Left renal pelvis (tissue), 4 donors: ENCODE results near the gene BAZ1B. TPM values are rescaled to one million over a fixed set of nuclear protein-coding genes. Genes with fewer than 3 reads are reported as not detected.

ENCODE experiments used
- DNase-seq, 4 donors: peaks; one replicate each; pipeline ENCODE4 v3.0.0-alpha.2; 2013; ENCODE audit warnings: low read depth in 4 of 4, low spot score in 3 of 4
- polyA plus RNA-seq, 4 donors: library from polyadenylated mRNA; unstranded; fragments of 120-200 nt; gene quantifications; one replicate each; pipeline ENCODE4 v1.2.1, GENCODE V29; 2013; ENCODE audit not compliant: insufficient read length in 4 of 4

Gene BAZ1B
- polyA plus RNA-seq, 4 donors, result 66.7 to 80.1 (median 72.3) TPM

GRCh38 chr7:73397521-73398281 is 124.4 kb downstream of the BAZ1B start:
- peak in 2 of 4 donors; percentile 51 to 62 for DNase-seq

- DNase-seq, result no peak
Observed at GRCh38 chr7:73395538-73396503, 126.3 kb downstream of the BAZ1B start.

- DNase-seq, result no peak
Observed at GRCh38 chr7:73394422-73394821, 127.7 kb downstream of the BAZ1B start.

GRCh38 chr7:73391396-73391795 is 130.7 kb downstream of the BAZ1B start:
- no peak for DNase-seq

Other genes with a start within 250 kb of the BAZ1B start
- 10 to 100 TPM in 3 of 4 donors, 1 to 10 TPM in 1; 8.9 to 23.7 (median 14.8) TPM for gene NSUN5, start 213.5 kb downstream of the BAZ1B start, polyA plus RNA-seq
- gene TRIM50, start 194.2 kb downstream of the BAZ1B start, polyA plus RNA-seq, result under 1 TPM in 2 of 4 donors, not detected in 2; 0.31 to 0.55 TPM
- gene FKBP6, start 194.1 kb downstream of the BAZ1B start, polyA plus RNA-seq, result under 1 TPM; 0.16 to 0.61 (median 0.28) TPM
- under 1 TPM; 0.35 to 0.60 (median 0.43) TPM for gene FZD9, start 88.5 kb downstream of the BAZ1B start, polyA plus RNA-seq
- gene BCL7B, start 35.4 kb upstream of the BAZ1B start, polyA plus RNA-seq, result 10 to 100 TPM; 30.9 to 45.2 (median 37.6) TPM
- 10 to 100 TPM; 37.0 to 46.1 (median 42.2) TPM for gene TBL2, start 56.3 kb upstream of the BAZ1B start, polyA plus RNA-seq
- gene MLXIPL, start 102.2 kb upstream of the BAZ1B start, polyA plus RNA-seq, result 1 to 10 TPM; 1.5 to 9.5 (median 3.4) TPM
- 10 to 100 TPM in 2 of 4 donors, 1 to 10 TPM in 2; 7.0 to 18.1 (median 10.6) TPM for gene VPS37D, start 145.5 kb upstream of the BAZ1B start, polyA plus RNA-seq
- 10 to 100 TPM in 3 of 4 donors, 1 to 10 TPM in 1; 8.3 to 12.0 (median 11.1) TPM for gene DNAJC30, start 161.2 kb upstream of the BAZ1B start, polyA plus RNA-seq
- gene BUD23, start 161.3 kb upstream of the BAZ1B start, polyA plus RNA-seq, result 10 to 100 TPM; 65.4 to 98.8 (median 80.8) TPM
- gene STX1A, start 197.4 kb upstream of the BAZ1B start, polyA plus RNA-seq, result 10 to 100 TPM in 1 of 4 donors, 1 to 10 TPM in 3; 7.1 to 16.1 (median 7.6) TPM
- gene ABHD11, start 216.5 kb upstream of the BAZ1B start, polyA plus RNA-seq, result 10 to 100 TPM in 3 of 4 donors, 1 to 10 TPM in 1; 9.0 to 35.1 (median 24.6) TPM
- gene CLDN3, start 248.0 kb upstream of the BAZ1B start, polyA plus RNA-seq, result 10 to 100 TPM in 3 of 4 donors, 1 to 10 TPM in 1; 1.8 to 62.9 (median 28.5) TPM